Measurements from ENCODE around the gene CASQ1.
A peak's percentile ranks its signal among the peaks of the same experiment; 100 is the strongest.

CASQ1 gene

DNA sequence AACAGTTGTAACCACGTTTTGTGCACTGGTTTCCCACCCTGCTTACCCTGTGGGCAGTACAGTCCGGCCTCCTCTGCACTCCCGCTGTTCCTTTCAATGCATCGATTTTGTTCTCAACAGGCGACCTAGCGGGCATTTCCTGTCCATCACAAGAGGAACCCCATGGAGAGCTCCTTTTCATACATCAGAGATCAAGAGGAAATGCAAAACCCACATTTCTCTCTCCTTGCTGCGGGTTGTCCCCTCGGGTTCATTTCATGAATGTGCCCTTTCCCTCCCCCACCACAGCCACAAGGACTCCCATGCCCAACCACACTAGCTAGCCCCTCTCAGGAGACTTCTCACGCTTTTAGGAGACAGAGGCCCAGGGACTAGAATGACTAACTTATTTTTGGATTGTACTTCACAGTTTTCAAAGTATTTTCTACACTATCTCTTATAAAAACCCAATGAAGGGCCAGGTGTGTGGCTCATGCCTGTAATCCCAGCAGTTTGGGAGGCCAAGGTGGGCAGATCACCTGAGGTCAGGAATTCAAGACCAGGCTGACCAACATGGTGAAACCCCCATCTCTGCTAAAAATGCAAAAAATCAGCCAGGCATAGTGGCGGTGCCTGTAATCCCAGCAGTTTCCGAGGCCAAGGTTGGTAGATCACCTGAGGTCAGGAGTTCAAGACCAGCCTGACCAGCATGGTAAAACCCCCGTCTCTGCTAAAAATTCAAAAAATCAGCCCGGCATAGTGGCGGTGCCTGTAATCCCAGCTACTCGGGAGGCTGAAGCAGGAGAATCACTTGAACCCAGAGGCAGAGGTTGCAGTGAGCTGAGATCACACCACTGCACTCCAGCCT is 20.6 kb upstream of the CASQ1 start:
- no peak for DNase-seq

DNA sequence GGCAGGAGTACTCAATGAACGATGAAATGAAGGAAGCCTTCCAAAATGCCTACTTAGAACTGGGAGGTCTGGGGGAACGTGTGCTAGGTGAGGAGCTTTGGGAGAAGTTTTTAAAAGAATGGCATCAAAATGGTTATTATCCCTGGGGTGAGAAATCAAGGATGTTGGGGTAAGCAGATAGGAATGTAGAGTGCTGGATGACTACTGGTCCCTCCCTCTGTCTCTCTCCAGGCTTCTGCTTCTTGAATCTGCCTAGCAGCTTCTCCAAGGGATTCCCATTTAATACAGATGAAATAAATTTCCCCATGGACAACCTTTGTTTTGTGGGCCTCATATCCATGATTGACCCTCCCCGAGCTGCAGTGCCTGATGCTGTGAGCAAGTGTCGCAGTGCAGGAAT is 19.0 kb upstream of the CASQ1 start:
- DNase-seq: no peak

DNA sequence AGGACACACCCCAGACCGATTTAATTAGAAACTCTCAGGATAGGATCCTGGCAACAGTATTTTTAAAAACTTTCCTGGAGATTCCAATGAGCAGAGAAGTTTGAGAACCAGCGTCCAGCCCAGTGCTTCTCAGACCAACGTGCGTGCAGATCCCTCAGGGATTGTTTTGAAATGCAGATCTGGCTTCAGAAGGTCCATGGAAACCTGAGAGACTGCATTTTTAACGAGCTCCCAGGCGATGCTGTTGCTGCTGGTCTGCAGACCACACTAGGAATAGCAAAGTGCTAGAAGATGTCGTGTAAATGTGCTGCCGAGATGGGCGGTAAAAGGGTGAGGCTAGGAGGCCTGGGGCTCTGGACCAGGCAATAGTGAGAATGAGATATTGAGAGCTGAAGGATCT is 18.4 kb upstream of the CASQ1 start:
- DNase-seq: no peak

GRCh38 chr1:160177231-160177630 is 13.1 kb upstream of the CASQ1 start:
- DNase-seq: no peak

GRCh38 chr1:160177667-160178066 is 12.7 kb upstream of the CASQ1 start:
- DNase-seq: no peak

DNA sequence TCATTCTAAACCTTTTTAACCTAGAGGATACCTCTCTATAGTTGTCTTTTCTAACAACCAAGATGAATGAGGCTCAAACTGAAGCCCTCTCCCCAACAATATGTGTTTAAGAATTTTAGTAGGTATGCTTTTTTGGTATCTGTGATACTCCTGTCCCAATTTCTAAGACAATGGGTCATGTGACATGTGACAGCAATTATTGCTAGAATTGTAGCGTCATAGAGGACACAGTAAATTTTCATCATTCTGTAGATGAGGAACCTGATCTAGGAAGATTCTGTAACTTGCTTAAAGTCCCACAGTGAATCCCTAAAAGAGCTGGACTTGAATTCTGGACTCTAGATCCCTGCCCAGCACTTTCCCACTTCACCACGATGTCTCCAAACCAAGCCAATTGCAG is 11.6 kb upstream of the CASQ1 start:
- no peak for DNase-seq

GRCh38 chr1:160179336-160179735 is 11.0 kb upstream of the CASQ1 start:
- no peak for DNase-seq

GRCh38 chr1:160186246-160186645 is 4.1 kb upstream of the CASQ1 start:
- no peak for DNase-seq

DNA sequence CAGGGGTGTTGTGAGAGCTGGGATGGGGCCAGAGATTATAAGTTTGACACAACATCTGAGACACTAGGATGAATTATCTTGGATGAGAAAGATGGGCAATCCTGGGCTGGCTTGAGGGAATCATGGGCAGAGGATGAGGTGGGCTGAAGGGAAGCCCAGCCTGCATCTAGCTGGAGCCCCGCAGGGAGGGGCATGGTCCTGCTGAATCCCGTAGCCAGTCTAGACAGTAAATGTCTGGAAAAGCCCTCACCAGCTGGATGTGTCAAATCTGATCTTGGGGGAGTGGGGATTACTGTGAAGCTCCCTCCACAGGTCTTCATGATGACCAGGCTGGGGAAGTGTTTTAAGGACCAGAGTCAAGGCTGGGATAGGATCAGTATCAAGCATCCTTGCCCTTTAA is 3.6 kb upstream of the CASQ1 start:
- no peak for DNase-seq

DNA sequence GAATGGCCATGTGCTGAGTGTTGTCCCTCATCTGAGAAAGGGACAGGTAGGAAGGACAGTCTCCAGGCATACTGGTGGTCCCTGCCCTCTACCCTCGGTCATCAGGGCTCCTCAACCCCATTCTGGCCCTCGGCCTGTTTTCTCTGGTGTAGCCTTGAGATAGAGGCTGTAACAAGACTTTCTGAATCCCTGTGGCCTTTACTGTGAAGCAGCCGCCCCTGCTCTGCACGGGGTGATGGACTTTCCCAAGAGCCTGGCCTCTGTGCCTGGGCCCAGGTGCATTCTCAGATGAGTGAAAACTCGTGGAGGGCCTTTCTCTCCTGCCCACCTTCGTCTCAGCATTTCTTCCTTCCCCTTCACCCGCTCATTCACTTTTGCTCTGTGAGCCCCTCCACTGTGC is 3.0 kb upstream of the CASQ1 start:
- no peak for DNase-seq

DNA sequence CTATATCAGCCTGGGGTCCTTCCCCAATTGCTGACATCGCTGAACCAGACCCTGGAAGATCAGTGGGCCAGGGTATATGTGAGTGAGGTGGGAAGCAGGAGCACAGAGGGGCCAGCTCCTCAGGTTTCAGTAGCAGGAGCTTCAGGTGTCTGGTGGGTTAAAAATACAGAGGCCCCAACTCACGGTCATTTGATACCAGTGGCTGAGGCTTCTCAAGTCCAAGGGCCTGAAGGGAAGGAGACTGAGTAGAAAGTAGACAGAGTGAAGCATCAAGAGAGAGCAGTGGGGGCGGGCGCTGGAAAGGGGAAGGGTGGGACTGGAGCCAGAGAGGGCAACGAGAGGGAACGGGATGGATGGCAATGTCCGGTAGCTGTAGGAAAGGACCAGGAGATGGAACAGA is 2.0 kb upstream of the CASQ1 start:
- DNase-seq: no peak

- DNase-seq: no peak
Measured at GRCh38 chr1:160191756-160192155, 1.4 kb downstream of the CASQ1 start.

GRCh38 chr1:160192234-160192633 is 1.9 kb downstream of the CASQ1 start:
- DNase-seq: no peak

DNA sequence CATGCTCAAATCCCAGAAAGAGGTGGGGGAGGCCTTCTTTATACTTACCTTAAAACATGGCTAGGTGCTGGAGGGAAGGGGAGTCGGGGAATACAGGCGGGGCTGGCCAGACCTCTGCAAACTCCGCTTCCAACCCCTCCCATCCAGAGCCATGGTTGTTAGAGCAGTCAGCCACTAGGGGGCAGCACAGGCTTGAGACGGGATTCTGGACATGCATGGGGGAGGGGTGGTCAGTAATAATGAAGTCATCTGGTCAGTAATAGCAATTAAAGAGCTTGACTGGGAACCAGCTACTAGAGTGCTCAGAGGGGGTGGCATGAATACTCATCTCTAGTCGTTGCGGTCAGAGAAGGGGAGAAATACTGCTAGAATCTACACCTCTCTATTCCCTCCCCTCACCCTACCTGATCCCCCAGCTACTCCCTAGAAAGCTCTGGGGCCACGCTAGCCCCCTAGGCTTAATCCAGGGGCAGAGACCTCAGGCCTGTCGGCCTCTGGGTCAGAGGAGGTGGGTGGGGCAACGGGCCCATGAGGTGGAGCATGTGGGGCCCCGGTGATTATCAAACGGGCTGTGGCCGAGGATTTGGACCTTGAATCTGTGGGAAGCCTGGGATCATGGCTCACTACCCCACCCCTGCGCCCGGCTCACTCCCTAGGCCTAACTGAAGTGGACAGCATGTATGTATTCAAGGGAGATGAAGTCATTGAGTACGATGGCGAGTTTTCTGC is 2.9 kb downstream of the CASQ1 start:
- peak; percentile 70 for DNase-seq

- no peak for DNase-seq
Measured at GRCh38 chr1:160193832-160194736, 3.7 kb downstream of the CASQ1 start.

DNA sequence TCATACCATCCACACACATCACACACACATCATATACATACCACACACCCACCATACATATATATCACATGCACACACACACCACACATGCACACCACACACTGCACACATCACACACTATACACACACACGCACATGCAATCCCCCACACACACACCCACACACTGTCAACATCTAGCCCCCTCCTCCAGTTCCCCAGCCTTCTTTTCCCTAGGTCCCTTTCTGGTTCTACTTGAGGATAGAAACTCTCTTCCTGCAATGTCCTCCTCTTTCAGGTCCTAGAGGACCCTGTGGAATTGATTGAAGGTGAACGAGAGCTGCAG is 4.3 kb downstream of the CASQ1 start:
- no peak for DNase-seq

DNA sequence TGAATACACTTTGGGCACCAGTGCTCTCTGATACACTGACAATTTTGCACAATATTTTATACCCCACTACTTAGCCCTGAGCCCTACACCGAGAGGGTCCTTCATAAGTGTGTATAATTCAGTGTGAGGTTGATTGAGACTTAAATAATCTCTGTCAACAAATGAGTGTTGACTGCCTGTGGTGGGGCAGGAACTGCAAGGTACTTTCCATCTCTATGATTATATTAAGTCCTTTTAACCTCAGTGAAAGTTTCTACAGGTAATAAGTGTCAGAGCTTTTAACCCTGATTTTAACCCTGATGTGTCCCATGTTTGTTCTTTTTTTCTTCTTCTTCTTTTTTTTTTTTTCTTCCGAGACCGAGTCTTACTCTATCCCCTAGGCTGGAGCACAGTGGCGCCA is 5.8 kb downstream of the CASQ1 start:
- DNase-seq: no peak

DNA sequence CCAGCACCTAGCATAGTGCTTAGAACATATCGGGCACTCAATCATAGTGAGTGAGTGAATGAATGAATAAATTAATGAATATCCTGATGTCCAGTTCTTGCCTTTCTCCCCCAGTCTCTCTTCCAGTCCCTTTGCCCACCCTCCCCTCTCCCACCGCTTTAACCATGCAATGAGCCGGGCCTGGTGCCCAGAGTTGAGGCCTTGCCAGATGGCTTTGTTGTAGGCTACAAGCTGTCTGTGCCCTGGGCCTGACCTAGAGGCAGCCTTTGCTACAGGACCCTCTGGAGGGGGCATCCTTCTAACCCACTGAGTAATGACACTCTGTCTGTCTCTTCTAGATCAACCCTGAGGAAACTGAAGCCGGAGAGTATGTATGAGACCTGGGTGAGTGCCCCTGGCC is 6.9 kb downstream of the CASQ1 start:
- no peak for DNase-seq

GRCh38 chr1:160200786-160201185 is 10.4 kb downstream of the CASQ1 start:
- DNase-seq: no peak

DNA sequence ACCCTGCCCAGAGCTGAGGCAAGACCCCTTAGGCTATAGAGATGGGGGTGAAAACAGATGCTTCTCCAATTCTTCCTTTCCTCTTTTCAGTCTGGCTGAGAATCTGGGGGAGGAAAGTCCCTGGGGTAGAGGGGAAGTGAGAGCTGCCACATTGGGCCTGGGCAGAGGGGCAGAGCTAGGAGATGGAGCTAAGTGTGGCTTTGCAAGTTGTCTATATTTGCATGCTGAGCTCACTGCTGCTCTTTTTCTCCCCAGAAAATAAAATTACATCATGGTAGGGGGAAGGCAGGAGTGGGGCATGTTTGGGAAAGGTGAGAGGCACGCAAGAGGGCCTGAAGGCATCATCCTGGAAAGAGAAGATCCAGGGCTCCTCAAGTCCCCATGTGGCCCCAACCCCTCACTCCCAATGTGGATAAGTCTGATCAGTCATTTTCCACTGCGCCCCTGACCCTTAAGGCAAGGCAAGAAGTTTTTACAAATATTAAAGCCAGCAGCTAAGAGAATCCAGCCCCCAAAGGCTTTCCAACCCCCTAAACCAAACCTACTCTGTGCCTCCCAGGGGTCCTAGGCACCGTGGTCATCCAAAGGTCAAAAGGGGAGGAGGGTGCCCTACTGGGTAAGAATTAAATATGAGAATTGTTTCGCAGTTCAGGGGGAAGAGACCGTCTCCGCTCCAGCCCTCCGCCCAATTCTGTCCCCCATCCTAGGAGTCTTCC is 14.3 kb downstream of the CASQ1 start:
- no peak for DNase-seq

DNA sequence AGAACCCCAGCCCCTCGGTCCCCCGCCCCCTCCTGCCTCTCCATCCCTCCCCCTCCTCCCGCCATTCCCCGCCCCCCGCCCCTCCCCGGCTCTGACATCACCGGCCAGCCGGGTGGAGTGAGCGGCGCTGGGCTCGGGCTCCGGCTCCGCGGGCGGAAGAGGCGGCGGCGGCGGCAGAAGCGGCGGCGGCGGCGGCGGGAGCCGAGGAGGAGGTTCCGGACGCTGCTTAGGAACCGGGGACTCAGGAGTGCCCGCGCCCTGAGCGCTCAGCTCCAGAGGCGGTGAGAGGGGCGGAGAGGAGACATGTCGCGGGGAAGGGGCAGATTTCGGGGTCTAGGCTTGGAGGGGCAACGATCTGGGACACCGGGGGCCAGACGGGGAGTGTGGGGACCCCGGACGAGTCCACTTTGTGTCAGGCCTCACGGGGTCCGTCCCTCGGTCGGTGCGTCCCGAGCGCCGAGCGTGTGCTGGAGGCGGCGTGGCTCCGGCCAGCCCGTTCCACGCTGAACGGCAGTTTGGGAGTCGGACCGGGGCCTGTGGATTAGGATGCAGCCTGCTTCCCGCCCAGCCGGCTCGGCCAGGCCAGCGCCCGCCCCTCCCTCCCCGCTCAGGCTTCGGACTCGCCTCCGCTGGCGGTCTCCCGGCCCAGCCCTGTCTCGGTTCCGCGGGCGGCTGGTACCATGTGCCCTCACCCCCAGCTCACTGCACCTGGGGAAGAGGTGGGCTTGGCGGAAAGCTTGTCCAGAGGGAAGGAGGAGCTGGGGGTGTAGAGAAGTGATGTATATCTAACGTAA is 15.1 kb downstream of the CASQ1 start, which contains the start of gene PEA15:
Gene PEA15, plus strand, starts transcription at position 143 of the 794 bp plus-strand sequence. CDS start 6,161 bp downstream, outside the sequence.
- DNase-seq: peak; percentile 29

DNA sequence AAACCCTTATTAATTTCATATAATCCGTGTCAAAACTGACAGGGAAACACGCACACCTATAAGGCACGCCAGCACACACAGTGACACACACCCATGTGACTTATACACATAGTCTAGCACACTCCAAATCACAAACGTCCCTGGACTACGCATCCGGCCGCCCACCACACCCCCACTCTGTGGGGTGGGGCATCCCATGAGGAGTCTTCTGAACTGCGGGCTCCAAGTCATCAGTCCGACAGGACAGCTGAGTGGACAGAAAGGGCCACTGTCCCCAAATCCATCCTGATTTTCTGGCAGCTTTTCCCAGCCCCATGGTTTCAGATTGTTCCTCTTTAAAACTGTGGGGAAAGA is 15.6 kb downstream of the CASQ1 start:
- DNase-seq: peak; percentile 13

Data from T1000 (cell line).